Nephron (organoid): ENCODE data around the gene GUCA1A.

Experiments
- H3K27ac Mint-ChIP-seq, 3 experiments: 2 replicates each; pipeline ENCODE4 v1.8.0; 2020; ENCODE audit warnings: mixed read lengths in 3 of 3, mild to moderate bottlenecking in 2 of 3, moderate library complexity in 1 of 3
- H3K27me3 Mint-ChIP-seq: 2 replicates; pipeline ENCODE4 v1.8.0; 2021; ENCODE audit warnings: low read depth, mild to moderate bottlenecking, moderate library complexity, mixed read lengths
- H3K36me3 Mint-ChIP-seq: 2 replicates; pipeline ENCODE4 v1.8.0; 2020; ENCODE audit warnings: low read depth, mixed read lengths
- H3K4me1 Mint-ChIP-seq: 2 replicates; pipeline ENCODE4 v1.8.0; 2020; ENCODE audit warnings: mixed read lengths
- H3K4me3 Mint-ChIP-seq, 3 experiments: 2 replicates each; pipeline ENCODE4 v1.8.0; 2020; ENCODE audit warnings: mild to moderate bottlenecking in 3 of 3, mixed read lengths in 3 of 3, moderate library complexity in 2 of 3
- H3K9me3 Mint-ChIP-seq: 2 replicates; pipeline ENCODE4 v1.8.0; 2020; ENCODE audit warnings: mixed read lengths
- CTCF ChIP-seq, 3 experiments: fragments of 200-600 bp; sonication (generic); IDR thresholded peaks; one replicate each; pipeline ENCODE4 v1.5.0; 2021; ENCODE audit warnings: antibody characterized with exemption in 3 of 3; ENCODE audit not compliant: unreplicated experiment in 3 of 3

The GUCA1A gene

DNA sequence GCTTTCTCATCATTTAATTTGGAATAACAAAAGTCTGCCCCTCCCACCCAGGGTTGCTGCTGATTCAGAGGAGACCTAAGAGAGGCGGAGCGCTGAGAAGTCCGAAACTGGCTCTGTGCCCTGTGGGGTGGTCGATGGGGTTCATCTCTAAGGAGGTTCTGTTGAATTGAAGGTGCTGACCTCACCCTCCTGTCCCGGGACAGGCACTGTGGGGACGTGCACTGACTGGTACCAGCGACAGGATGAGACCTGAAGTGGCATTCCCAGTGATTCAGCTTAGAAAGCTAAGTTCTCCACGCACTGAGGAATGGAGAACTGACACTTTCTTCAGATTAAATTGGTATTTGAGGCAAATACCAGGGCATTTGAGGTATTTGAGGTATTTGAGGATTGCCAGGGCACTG, 20.3 kb downstream of the GUCA1A start:
- no peak overlapping the region for H3K4me3 Mint-ChIP-seq
- no peaks in the 10 kb centered on the region for H3K36me3 Mint-ChIP-seq
- no peaks in the 10 kb centered on the region for H3K9me3 Mint-ChIP-seq
- no peak for TF ChIP-seq CTCF (IDR thresholded peaks at IDR 0.05; ENCODE audit: unreplicated experiment in 3 of 3)
- peaks cover 10% of the 10 kb centered on the region for H3K4me1 Mint-ChIP-seq
- no peak overlapping the region for H3K27ac Mint-ChIP-seq
- H3K27me3 Mint-ChIP-seq = no peaks in the 10 kb centered on the region

- Mint-ChIP-seq H3K27me3 (no peaks in the 10 kb centered on the region), H3K4me1 (peaks cover 10% of the 10 kb centered on the region), H3K4me3 (no peak overlapping the region), H3K9me3 (no peaks in the 10 kb centered on the region), H3K36me3 (no peaks in the 10 kb centered on the region), H3K27ac (no peak overlapping the region)
- no peak for TF ChIP-seq CTCF (IDR thresholded peaks at IDR 0.05; ENCODE audit: unreplicated experiment in 3 of 3)
These were observed 20.9 kb downstream of the GUCA1A start for GRCh38 chr6:42194056-42194455.

DNA sequence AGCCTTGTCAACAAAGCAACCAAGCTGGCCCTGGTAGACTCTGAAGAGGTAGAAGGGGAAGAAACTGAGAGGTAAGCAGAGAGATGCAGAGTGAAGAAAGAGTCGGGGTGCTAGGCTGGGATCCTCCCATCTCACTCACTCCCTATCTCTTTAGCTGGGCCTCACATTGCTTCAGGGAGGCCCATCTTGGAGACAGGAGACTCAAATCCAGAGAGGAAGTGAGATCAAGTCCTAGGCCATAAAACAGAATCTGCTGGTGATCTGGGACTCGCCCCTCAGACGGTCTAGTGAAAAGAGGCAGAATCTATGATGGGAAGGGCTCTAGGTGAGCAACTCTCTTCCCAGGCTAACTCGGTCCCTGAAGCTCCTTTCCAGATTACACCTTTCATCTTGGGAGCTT, 22.3 kb downstream of the GUCA1A start:
- no peak overlapping the region for H3K27ac Mint-ChIP-seq
- H3K9me3 Mint-ChIP-seq = no peaks in the 10 kb centered on the region
- H3K4me3 Mint-ChIP-seq = no peak overlapping the region
- TF ChIP-seq CTCF (IDR thresholded peaks at IDR 0.05; ENCODE audit: unreplicated experiment in 3 of 3) = no peak
- no peaks in the 10 kb centered on the region for H3K27me3 Mint-ChIP-seq
- peaks cover 10% of the 10 kb centered on the region for H3K4me1 Mint-ChIP-seq
- peaks cover 7% of the 10 kb centered on the region for H3K36me3 Mint-ChIP-seq

DNA sequence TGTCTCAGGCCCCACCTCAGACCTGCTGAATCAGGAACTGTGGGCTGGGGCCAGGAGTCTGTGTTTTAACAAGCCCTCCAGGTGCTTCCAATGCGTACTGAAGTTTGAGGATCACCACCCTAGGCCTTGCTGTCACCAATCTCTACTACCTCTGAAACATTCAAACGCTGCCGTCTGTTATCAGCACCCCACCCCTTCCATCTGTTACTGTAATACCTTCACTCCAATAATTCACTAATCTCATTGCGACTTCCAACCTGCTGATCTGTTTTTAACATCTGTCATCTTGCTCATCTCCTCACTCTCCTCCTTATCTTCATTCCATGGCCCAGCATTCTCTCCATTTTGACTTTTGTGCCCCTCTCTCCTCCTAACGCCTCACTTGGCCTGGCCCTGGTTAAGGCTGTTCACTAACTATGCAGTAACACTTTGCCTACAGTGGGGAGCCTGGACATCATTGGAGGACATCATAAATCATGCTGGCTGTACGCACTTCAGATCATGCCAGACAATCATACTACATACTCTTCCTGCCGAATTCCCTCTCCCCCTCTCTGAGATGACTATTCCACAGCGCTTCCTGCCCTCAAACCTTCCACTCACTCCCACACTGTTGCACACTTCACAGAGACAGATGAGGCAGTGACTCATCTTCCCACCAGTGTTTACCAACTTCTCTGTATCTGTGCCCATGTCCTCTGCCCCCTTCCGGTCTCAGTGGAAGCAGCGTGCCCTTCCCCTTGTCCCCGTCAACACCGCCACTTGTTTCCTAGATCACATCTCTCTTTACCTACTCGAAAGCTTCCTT, 24.6 kb downstream of the GUCA1A start:
- no peaks in the 10 kb centered on the region for H3K27me3 Mint-ChIP-seq
- no peak overlapping the region for H3K4me3 Mint-ChIP-seq
- H3K9me3 Mint-ChIP-seq = no peaks in the 10 kb centered on the region
- TF ChIP-seq CTCF (IDR thresholded peaks at IDR 0.05; ENCODE audit: unreplicated experiment in 3 of 3) = no peak
- no peaks in the 10 kb centered on the region for H3K4me1 Mint-ChIP-seq
- peaks cover 22% of the 10 kb centered on the region for H3K36me3 Mint-ChIP-seq
- no peak overlapping the region for H3K27ac Mint-ChIP-seq

- peaks cover 26% of the 10 kb centered on the region for H3K36me3 Mint-ChIP-seq
These were observed 26.2 kb downstream of the GUCA1A start for GRCh38 chr6:42199106-42199981.

More at GRCh38 chr6:42199106-42199981, 26.2 kb downstream of the GUCA1A start:
- Mint-ChIP-seq H3K27ac (no peak overlapping the region), H3K4me3 (no peak overlapping the region), H3K4me1 (no peaks in the 10 kb centered on the region), H3K9me3 (no peaks in the 10 kb centered on the region), H3K27me3 (no peaks in the 10 kb centered on the region)
- TF ChIP-seq CTCF (IDR thresholded peaks at IDR 0.05; ENCODE audit: unreplicated experiment in 3 of 3) = no peak
